ENCODE data around the gene CXCL16. TPM values are rescaled to one million over a fixed set of nuclear protein-coding genes. Genes with fewer than 3 reads are reported as not detected.

Gene CXCL16
- total RNA-seq, 1 experiment from 2014 or later: 44.8 TPM

DNA sequence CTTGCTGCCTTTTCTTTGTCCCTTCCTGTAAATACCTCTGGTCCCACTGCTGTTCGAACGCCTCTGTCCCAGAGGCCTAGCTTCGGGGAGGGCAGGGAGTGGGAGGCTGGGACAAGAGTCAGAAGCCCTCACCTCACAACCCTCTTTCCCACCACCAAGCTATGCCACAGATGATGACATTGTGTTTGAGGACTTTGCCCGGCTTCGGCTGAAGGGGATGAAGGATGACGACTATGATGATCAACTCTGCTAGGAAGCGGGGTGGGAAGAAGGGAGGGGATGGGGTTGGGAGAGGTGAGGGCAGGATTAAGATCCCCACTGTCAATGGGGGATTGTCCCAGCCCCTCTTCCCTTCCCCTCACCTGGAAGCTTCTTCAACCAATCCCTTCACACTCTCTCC lies 18.9 kb downstream of the CXCL16 start:
- Histone ChIP-seq H4K20me1 (ENCODE audit: insufficient read depth) (no peaks in the 10 kb centered on the region), H3K27ac (ENCODE audit: low read depth, low read length) (no peak overlapping the region), H2AFZ (ENCODE audit: low read depth, low read length, poor library complexity, severe bottlenecking) (no peak overlapping the region), H3K27me3 (ENCODE audit: insufficient read depth, low read length) (no peaks in the 10 kb centered on the region), H3K36me3 (ENCODE audit: control insufficient read depth in 1 of 2, insufficient read depth in 2 of 2, low read length in 2 of 2) (peaks cover 14 to 16% of the 10 kb centered on the region in 2 experiments; a peak in 2 of 4 replicates), H3K4me1 (ENCODE audit: control insufficient read depth in 1 of 2, insufficient read depth in 2 of 2, low read length in 2 of 2) (peaks cover 16 to 17% of the 10 kb centered on the region in 2 experiments), H3K9ac (ENCODE audit: low read length) (no peak overlapping the region), H3K9me2 (ENCODE audit: insufficient read depth) (no peaks in the 10 kb centered on the region), H3K9me3 (ENCODE audit: control insufficient read depth in 1 of 2, insufficient read depth in 1 of 2, low read depth in 1 of 2, low read length in 2 of 2) (no peaks in the 10 kb centered on the region), H3K4me3 (replicated peaks in 1 of 2; ENCODE audit: low read depth in 1 of 2, low read length in 2 of 2) (no peak overlapping the region), H3K4me2 (ENCODE audit: low read length) (peak overlapping the region; percentile 59; the same call in 1 of the 2 replicates), H3K79me2 (ENCODE audit: insufficient read depth, low read length) (no peaks in the 10 kb centered on the region)
- ATAC-seq: no peak
- no peak for DNase-seq (ENCODE audit: low read depth, low spot score)
- CTCF ChIA-PET: no interaction called here
- BruUV-seq (replicated peaks): TSS peak; percentile 86
- intact Hi-C loops (cut with micrococcal nuclease): no loop called here
- RAD21 ChIA-PET (ENCODE audit: low non-redundant PET in 1 of 2, low total read pairs in 2 of 2, uncharacterized antibody in 2 of 2, unreplicated experiment in 2 of 2): no interaction called here
- no peak for TF ChIP-seq SP1 (IDR thresholded peaks at IDR 0.05; ENCODE audit: low read depth)
- no peak for TF ChIP-seq EGR1 (IDR thresholded peaks at IDR 0.05; ENCODE audit: low read depth)
- no peak for TF ChIP-seq ZFX (IDR thresholded peaks at IDR 0.05)
- no peak for TF ChIP-seq ZNF274 (IDR thresholded peaks at IDR 0.05; ENCODE audit: low read depth, low read length)
- no peak for TF ChIP-seq POLR2AphosphoS5 (IDR thresholded peaks at IDR 0.05; ENCODE audit: low read depth, low read length)
- POLR2A ChIA-PET: no interaction called here

DNA sequence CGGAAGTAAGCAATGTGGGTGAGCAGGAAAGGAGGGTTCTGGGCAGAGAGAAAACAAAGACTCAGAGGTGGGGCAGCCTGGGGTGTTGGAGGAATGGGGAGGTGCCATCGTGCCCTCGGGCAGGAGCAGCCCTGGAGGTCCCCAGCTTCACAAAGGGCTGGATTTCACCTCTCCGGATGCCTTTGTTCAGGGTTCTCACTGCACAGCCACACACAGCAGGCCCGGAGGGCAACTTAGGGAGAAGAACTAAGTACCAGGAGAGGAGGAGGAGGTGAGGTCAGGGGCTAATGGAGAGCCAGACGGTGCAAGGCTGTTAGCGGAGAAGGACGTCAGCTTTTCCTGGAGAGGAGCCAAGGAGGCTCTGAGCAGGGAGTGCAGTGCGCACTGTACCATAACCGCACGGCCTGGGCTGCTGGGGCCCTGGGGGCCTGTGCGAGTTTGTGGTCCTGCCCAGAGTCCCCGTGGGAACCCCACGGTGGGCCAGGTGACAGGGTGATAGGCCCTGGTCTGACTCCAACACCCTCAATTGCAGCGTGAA lies 20.0 kb downstream of the CXCL16 start:
- CTCF ChIA-PET: no interaction called here
- Histone ChIP-seq H3K4me1 (ENCODE audit: control insufficient read depth in 1 of 2, insufficient read depth in 2 of 2, low read length in 2 of 2) (peaks cover 16 to 17% of the 10 kb centered on the region in 2 experiments), H3K4me2 (ENCODE audit: low read length) (no peak overlapping the region), H3K36me3 (ENCODE audit: control insufficient read depth in 1 of 2, insufficient read depth in 2 of 2, low read length in 2 of 2) (peaks cover 14 to 16% of the 10 kb centered on the region in 2 experiments; a peak in 2 of 4 replicates), H3K9ac (ENCODE audit: low read length) (no peak overlapping the region), H4K20me1 (ENCODE audit: insufficient read depth) (no peaks in the 10 kb centered on the region), H3K79me2 (ENCODE audit: insufficient read depth, low read length) (no peaks in the 10 kb centered on the region), H3K9me3 (ENCODE audit: control insufficient read depth in 1 of 2, insufficient read depth in 1 of 2, low read depth in 1 of 2, low read length in 2 of 2) (no peaks in the 10 kb centered on the region), H3K27ac (ENCODE audit: low read depth, low read length) (no peak overlapping the region), H2AFZ (ENCODE audit: low read depth, low read length, poor library complexity, severe bottlenecking) (no peak overlapping the region), H3K4me3 (replicated peaks in 1 of 2; ENCODE audit: low read depth in 1 of 2, low read length in 2 of 2) (no peak overlapping the region), H3K27me3 (ENCODE audit: insufficient read depth, low read length) (no peaks in the 10 kb centered on the region), H3K9me2 (ENCODE audit: insufficient read depth) (no peaks in the 10 kb centered on the region)
- no peak for ATAC-seq
- BruUV-seq (replicated peaks): no TSS peak
- intact Hi-C loops (cut with micrococcal nuclease): no loop called here
- RAD21 ChIA-PET (ENCODE audit: low non-redundant PET in 1 of 2, low total read pairs in 2 of 2, uncharacterized antibody in 2 of 2, unreplicated experiment in 2 of 2): no interaction called here
- DNase-seq (ENCODE audit: low read depth, low spot score): no peak
- POLR2A ChIA-PET: no interaction called here
- TF ChIP-seq, protein P1, sequence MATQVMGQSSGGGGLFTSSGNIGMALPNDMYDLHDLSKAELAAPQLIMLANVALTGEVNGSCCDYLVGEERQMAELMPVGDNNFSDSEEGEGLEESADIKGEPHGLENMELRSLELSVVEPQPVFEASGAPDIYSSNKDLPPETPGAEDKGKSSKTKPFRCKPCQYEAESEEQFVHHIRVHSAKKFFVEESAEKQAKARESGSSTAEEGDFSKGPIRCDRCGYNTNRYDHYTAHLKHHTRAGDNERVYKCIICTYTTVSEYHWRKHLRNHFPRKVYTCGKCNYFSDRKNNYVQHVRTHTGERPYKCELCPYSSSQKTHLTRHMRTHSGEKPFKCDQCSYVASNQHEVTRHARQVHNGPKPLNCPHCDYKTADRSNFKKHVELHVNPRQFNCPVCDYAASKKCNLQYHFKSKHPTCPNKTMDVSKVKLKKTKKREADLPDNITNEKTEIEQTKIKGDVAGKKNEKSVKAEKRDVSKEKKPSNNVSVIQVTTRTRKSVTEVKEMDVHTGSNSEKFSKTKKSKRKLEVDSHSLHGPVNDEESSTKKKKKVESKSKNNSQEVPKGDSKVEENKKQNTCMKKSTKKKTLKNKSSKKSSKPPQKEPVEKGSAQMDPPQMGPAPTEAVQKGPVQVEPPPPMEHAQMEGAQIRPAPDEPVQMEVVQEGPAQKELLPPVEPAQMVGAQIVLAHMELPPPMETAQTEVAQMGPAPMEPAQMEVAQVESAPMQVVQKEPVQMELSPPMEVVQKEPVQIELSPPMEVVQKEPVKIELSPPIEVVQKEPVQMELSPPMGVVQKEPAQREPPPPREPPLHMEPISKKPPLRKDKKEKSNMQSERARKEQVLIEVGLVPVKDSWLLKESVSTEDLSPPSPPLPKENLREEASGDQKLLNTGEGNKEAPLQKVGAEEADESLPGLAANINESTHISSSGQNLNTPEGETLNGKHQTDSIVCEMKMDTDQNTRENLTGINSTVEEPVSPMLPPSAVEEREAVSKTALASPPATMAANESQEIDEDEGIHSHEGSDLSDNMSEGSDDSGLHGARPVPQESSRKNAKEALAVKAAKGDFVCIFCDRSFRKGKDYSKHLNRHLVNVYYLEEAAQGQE (IDR thresholded peaks at IDR 0.05; ENCODE audit: low read depth): no peak
- TF ChIP-seq YY1 (IDR thresholded peaks at IDR 0.05; ENCODE audit: extremely low read depth, insufficient replicate concordance, low read depth, low read length): no peak
- no peak for TF ChIP-seq FOSL1 (IDR thresholded peaks at IDR 0.05; ENCODE audit: low read depth)
- no peak for TF ChIP-seq JUND (IDR thresholded peaks at IDR 0.05)
- TF ChIP-seq, protein P2, sequence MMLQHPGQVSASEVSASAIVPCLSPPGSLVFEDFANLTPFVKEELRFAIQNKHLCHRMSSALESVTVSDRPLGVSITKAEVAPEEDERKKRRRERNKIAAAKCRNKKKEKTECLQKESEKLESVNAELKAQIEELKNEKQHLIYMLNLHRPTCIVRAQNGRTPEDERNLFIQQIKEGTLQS (IDR thresholded peaks at IDR 0.05): no peak
- TF ChIP-seq TCF7L2 (IDR thresholded peaks at IDR 0.05; ENCODE audit: borderline replicate concordance, extremely low read depth, insufficient read depth, insufficient read length): no peak
- no peak for TF ChIP-seq POLR2AphosphoS5 (IDR thresholded peaks at IDR 0.05; ENCODE audit: low read depth, low read length)
- TF ChIP-seq, protein P3, sequence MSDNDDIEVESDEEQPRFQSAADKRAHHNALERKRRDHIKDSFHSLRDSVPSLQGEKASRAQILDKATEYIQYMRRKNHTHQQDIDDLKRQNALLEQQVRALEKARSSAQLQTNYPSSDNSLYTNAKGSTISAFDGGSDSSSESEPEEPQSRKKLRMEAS (IDR thresholded peaks at IDR 0.05): no peak
- TF ChIP-seq, protein P4, sequence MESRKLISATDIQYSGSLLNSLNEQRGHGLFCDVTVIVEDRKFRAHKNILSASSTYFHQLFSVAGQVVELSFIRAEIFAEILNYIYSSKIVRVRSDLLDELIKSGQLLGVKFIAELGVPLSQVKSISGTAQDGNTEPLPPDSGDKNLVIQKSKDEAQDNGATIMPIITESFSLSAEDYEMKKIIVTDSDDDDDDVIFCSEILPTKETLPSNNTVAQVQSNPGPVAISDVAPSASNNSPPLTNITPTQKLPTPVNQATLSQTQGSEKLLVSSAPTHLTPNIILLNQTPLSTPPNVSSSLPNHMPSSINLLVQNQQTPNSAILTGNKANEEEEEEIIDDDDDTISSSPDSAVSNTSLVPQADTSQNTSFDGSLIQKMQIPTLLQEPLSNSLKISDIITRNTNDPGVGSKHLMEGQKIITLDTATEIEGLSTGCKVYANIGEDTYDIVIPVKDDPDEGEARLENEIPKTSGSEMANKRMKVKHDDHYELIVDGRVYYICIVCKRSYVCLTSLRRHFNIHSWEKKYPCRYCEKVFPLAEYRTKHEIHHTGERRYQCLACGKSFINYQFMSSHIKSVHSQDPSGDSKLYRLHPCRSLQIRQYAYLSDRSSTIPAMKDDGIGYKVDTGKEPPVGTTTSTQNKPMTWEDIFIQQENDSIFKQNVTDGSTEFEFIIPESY (IDR thresholded peaks at IDR 0.05; ENCODE audit: extremely low read depth, insufficient replicate concordance, low read length): no peak
- TF ChIP-seq CBX3 (IDR thresholded peaks at IDR 0.05; ENCODE audit: low read depth): no peak
- TF ChIP-seq ZFX (IDR thresholded peaks at IDR 0.05): no peak
- no peak for TF ChIP-seq POLR2A (IDR thresholded peaks at IDR 0.05; ENCODE audit: borderline replicate concordance, extremely low read depth, insufficient read depth, insufficient read length)
- no peak for TF ChIP-seq CEBPB (IDR thresholded peaks at IDR 0.05; ENCODE audit: low read depth)
